SK-N-MC (cell line): ENCODE data around the gene PWWP2B.

ENCODE experiments used
- DNase-seq: peaks from one replicate; pipeline ENCODE4 v3.0.0-alpha.2; 2011; ENCODE audit warnings: low read depth, low spot score
- H3K27ac ChIP-seq: fragments of 200-600 bp; sonication (generic); 2 replicates; pipeline ENCODE4 v1.5.1; 2016; ENCODE audit warnings: mixed run types
- H3K36me3 ChIP-seq: fragments of 200-600 bp; sonication (generic); 2 replicates; pipeline ENCODE4 v1.6.1; 2017; ENCODE audit warnings: antibody characterized with exemption, low read length, mixed read lengths; ENCODE audit not compliant: insufficient read depth
- H3K4me3 ChIP-seq: fragments of 200-600 bp; sonication (generic); 2 replicates; pipeline ENCODE4 v1.5.1; 2016
- H3K9ac ChIP-seq: fragments of 200-600 bp; sonication (generic); 2 replicates; pipeline ENCODE4 v1.8.0; 2017; ENCODE audit warnings: mixed run types, mixed read lengths; ENCODE audit not compliant: insufficient read length
- H3K9me3 ChIP-seq: fragments of 200-600 bp; sonication (generic); 2 replicates; pipeline ENCODE4 v1.6.1; 2017; ENCODE audit warnings: low read depth, mild to moderate bottlenecking, antibody characterized with exemption, low read length, moderate library complexity, mixed read lengths
- EZH2 ChIP-seq: fragments of 200-600 bp; sonication (generic); IDR thresholded peaks from one replicate; pipeline ENCODE4 v1.6.1; 2017; ENCODE audit warnings: antibody characterized with exemption
- FOXP2 ChIP-seq: optimal IDR thresholded peaks from 2 replicates; pipeline ENCODE3; 2011; ENCODE audit warnings: mild to moderate bottlenecking, moderate library complexity; ENCODE audit not compliant: insufficient read depth; ENCODE audit errors: extremely low read length, control extremely low read depth
- POLR2AphosphoS5 ChIP-seq: IDR thresholded peaks from 2 replicates; pipeline ENCODE4 v1.6.1; 2012; ENCODE audit warnings: mild to moderate bottlenecking, low read depth, low read length, borderline replicate concordance

Gene PWWP2B

GRCh38 chr10:132415255-132415654 lies 18.3 kb downstream of the PWWP2B start:
- no peak overlapping the region for H3K27ac ChIP-seq
- peaks cover 4% of the 10 kb centered on the region; the same call in 1 of the 2 replicates for H3K36me3 ChIP-seq
- TF ChIP-seq POLR2AphosphoS5 (no peak), FOXP2 (no peak)

GRCh38 chr10:132415956-132416355 lies 19.0 kb downstream of the PWWP2B start:
- Histone ChIP-seq H3K27ac (no peak overlapping the region), H3K9ac (no peak overlapping the region), H3K4me3 (no peak overlapping the region), H3K36me3 (peaks cover 4% of the 10 kb centered on the region; the same call in 1 of the 2 replicates), H3K9me3 (no peaks in the 10 kb centered on the region)
- TF ChIP-seq EZH2, result no peak
- TF ChIP-seq POLR2AphosphoS5, result no peak
- no peak for TF ChIP-seq FOXP2
- no peak for DNase-seq

More at GRCh38 chr10:132415255-132415654, 18.3 kb downstream of the PWWP2B start:
- H3K9me3 ChIP-seq, result no peaks in the 10 kb centered on the region
- no peak overlapping the region for H3K4me3 ChIP-seq
- H3K9ac ChIP-seq, result no peak overlapping the region
- no peak for DNase-seq

GRCh38 chr10:132416566-132417256 lies 19.7 kb downstream of the PWWP2B start:
- no peak for DNase-seq
- no peak overlapping the region for H3K4me3 ChIP-seq
- peaks cover 4% of the 10 kb centered on the region; the same call in 1 of the 2 replicates for H3K36me3 ChIP-seq
- no peak overlapping the region for H3K27ac ChIP-seq
- TF ChIP-seq EZH2 (no peak), FOXP2 (no peak), POLR2AphosphoS5 (no peak)
- no peak overlapping the region for H3K9ac ChIP-seq
- H3K9me3 ChIP-seq, result no peaks in the 10 kb centered on the region

GRCh38 chr10:132417257-132417910 lies 20.4 kb downstream of the PWWP2B start:
- H3K27ac ChIP-seq, result peak overlapping the region; percentile 74
- no peaks in the 10 kb centered on the region for H3K9me3 ChIP-seq
- H3K9ac ChIP-seq, result no peak overlapping the region
- no peak overlapping the region for H3K4me3 ChIP-seq
- peaks cover 4% of the 10 kb centered on the region; the same call in 1 of the 2 replicates for H3K36me3 ChIP-seq
- no peak for TF ChIP-seq FOXP2
- TF ChIP-seq POLR2AphosphoS5, result no peak
- no peak for TF ChIP-seq EZH2
- DNase-seq, result no peak

- TF ChIP-seq FOXP2 (no peak), POLR2AphosphoS5 (no peak), EZH2 (no peak)
- Histone ChIP-seq H3K9me3 (no peaks in the 10 kb centered on the region), H3K36me3 (peaks cover 4% of the 10 kb centered on the region; the same call in 1 of the 2 replicates), H3K4me3 (no peak overlapping the region), H3K27ac (peak overlapping the region; percentile 74), H3K9ac (no peak overlapping the region)
- no peak for DNase-seq
These were observed 21.0 kb downstream of the PWWP2B start for GRCh38 chr10:132417957-132418441.

GRCh38 chr10:132418527-132419416 lies 21.8 kb downstream of the PWWP2B start:
- no peak overlapping the region for H3K4me3 ChIP-seq
- H3K9me3 ChIP-seq, result no peaks in the 10 kb centered on the region
- H3K27ac ChIP-seq, result peak overlapping the region; percentile 74
- TF ChIP-seq FOXP2, result no peak
- no peak for TF ChIP-seq POLR2AphosphoS5
- TF ChIP-seq EZH2, result no peak
- DNase-seq, result no peak
- H3K9ac ChIP-seq, result no peak overlapping the region
- peaks cover 4% of the 10 kb centered on the region; the same call in 1 of the 2 replicates for H3K36me3 ChIP-seq

GRCh38 chr10:132419538-132420468 lies 22.8 kb downstream of the PWWP2B start:
- TF ChIP-seq FOXP2 (no peak), EZH2 (no peak), POLR2AphosphoS5 (no peak)
- Histone ChIP-seq H3K9me3 (no peaks in the 10 kb centered on the region), H3K36me3 (peaks cover 4% of the 10 kb centered on the region; the same call in 1 of the 2 replicates), H3K9ac (no peak overlapping the region), H3K4me3 (no peak overlapping the region), H3K27ac (peak overlapping the region; percentile 60; the same call in 1 of the 2 replicates)
- DNase-seq, result no peak
